WTC11 (cell line): ENCODE results near the gene CARD19. TPM values are rescaled to one million over a fixed set of nuclear protein-coding genes. Genes with fewer than 3 reads are reported as not detected.
"Not testable (repeated sequence)": the region's sequence is repeated elsewhere in the genome, so short reads cannot be mapped to it uniquely, and the experiment has no call there.

Source experiments
- ATAC-seq: fragments of 200-7000 bp; cut with Tn5 transposase; 2 replicates; pipeline ENCODE4 v1.10.0; 2021; ENCODE audit warnings: mild to moderate bottlenecking, moderate library complexity
- CTCF ChIA-PET: fragments of 300-600 bp; sonication (Branson Sonifier 250); formaldehyde crosslinking; loops from one replicate; lab custom pipeline; 2021; ENCODE audit warnings: antibody characterized with exemption; lab: Charles Lee
- POLR2A ChIA-PET: fragments of 350-600 bp; sonication (Branson Sonifier 250); formaldehyde crosslinking; loops from one replicate; lab custom pipeline; 2021; ENCODE audit warnings: antibody characterized with exemption; lab: Charles Lee
- DNase-seq: peaks from one replicate; pipeline ENCODE4 v3.0.0; 2021; ENCODE audit warnings: low spot score
- H3K27ac Mint-ChIP-seq: 2 replicates; pipeline ENCODE4 v1.8.0; 2021; ENCODE audit warnings: mixed read lengths
- H3K27me3 Mint-ChIP-seq: 2 replicates; pipeline ENCODE4 v1.8.0; 2021; ENCODE audit warnings: low read depth, mild to moderate bottlenecking, moderate library complexity, mixed read lengths
- H3K36me3 Mint-ChIP-seq: 2 replicates; pipeline ENCODE4 v1.8.0; 2021; ENCODE audit warnings: mixed read lengths
- H3K4me1 Mint-ChIP-seq: 2 replicates; pipeline ENCODE4 v1.8.0; 2022; ENCODE audit warnings: mixed read lengths
- H3K4me3 Mint-ChIP-seq: 2 replicates; pipeline ENCODE4 v1.8.0; 2021; ENCODE audit warnings: mild to moderate bottlenecking, moderate library complexity, mixed read lengths
- H3K9me3 Mint-ChIP-seq: 2 replicates; pipeline ENCODE4 v1.8.0; 2021; ENCODE audit warnings: mixed read lengths
- ATF2 ChIP-seq: sonication (generic); formaldehyde crosslinking; IDR thresholded peaks from 2 replicates; pipeline ENCODE4 v1.8.1; 2022; ENCODE audit warnings: low read depth, missing genetic modification reagents, borderline replicate concordance
- CREB1 ChIP-seq: sonication (generic); formaldehyde crosslinking; IDR thresholded peaks from 2 replicates; pipeline ENCODE4 v1.8.0; 2023; ENCODE audit warnings: mild to moderate bottlenecking, missing genetic modification reagents
- CREM ChIP-seq: sonication (generic); formaldehyde crosslinking; IDR thresholded peaks from 2 replicates; pipeline ENCODE4 v1.8.1; 2022; ENCODE audit warnings: mild to moderate bottlenecking, missing genetic modification reagents, moderate library complexity
- ELF4 ChIP-seq: sonication (generic); formaldehyde crosslinking; IDR thresholded peaks from 2 replicates; pipeline ENCODE4 v1.8.1; 2022; ENCODE audit warnings: low read depth, mild to moderate bottlenecking, moderate library complexity, missing genetic modification reagents
- ESRRA ChIP-seq: sonication (generic); formaldehyde crosslinking; IDR thresholded peaks from 2 replicates; pipeline ENCODE4 v1.8.1; 2022; ENCODE audit warnings: mild to moderate bottlenecking, missing genetic modification reagents, borderline replicate concordance
- FOXK1 ChIP-seq: sonication (generic); formaldehyde crosslinking; IDR thresholded peaks from 2 replicates; pipeline ENCODE4 v1.8.0; 2022; ENCODE audit warnings: mild to moderate bottlenecking, moderate library complexity, missing genetic modification reagents
- FOXP1 ChIP-seq: sonication (generic); formaldehyde crosslinking; IDR thresholded peaks from 2 replicates; pipeline ENCODE4 v1.8.0; 2022; ENCODE audit warnings: missing genetic modification reagents, mild to moderate bottlenecking, moderate library complexity, borderline replicate concordance
- GABPB1 ChIP-seq: sonication (generic); formaldehyde crosslinking; IDR thresholded peaks from 2 replicates; pipeline ENCODE4 v1.8.1; 2023; ENCODE audit warnings: mild to moderate bottlenecking, missing genetic modification reagents
- HMGXB4 ChIP-seq: sonication (generic); formaldehyde crosslinking; IDR thresholded peaks from 2 replicates; pipeline ENCODE4 v1.8.1; 2023; ENCODE audit warnings: mild to moderate bottlenecking, moderate library complexity, missing genetic modification reagents
- IRF2 ChIP-seq: sonication (generic); formaldehyde crosslinking; IDR thresholded peaks from 2 replicates; pipeline ENCODE4 v1.8.0; 2022; ENCODE audit warnings: low read depth, missing genetic modification reagents, borderline replicate concordance
- JAZF1 ChIP-seq: fragments of 250-450 bp; sonication (Bioruptor Pico); IDR thresholded peaks from 2 replicates; pipeline ENCODE4 v1.9.0; 2021; ENCODE audit warnings: moderate library complexity, mild to moderate bottlenecking, inconsistent platforms
- KAT7 ChIP-seq: sonication (generic); formaldehyde crosslinking; IDR thresholded peaks from 2 replicates; pipeline ENCODE4 v1.8.1; 2023; ENCODE audit warnings: missing genetic modification reagents, mild to moderate bottlenecking, borderline replicate concordance
- MXD4 ChIP-seq: fragments of 250-450 bp; sonication (Bioruptor Pico); IDR thresholded peaks from 2 replicates; pipeline ENCODE4 v1.8.0; 2021; ENCODE audit warnings: mild to moderate bottlenecking, moderate library complexity, borderline replicate concordance
- NFATC4 ChIP-seq: fragments of 250-450 bp; sonication (Bioruptor Pico); IDR thresholded peaks from 2 replicates; pipeline ENCODE4 v1.9.0; 2021; ENCODE audit warnings: mild to moderate bottlenecking
- PRRX2 ChIP-seq: fragments of 250-450 bp; sonication (Bioruptor Pico); IDR thresholded peaks from 2 replicates; pipeline ENCODE4 v1.8.0; 2021; ENCODE audit warnings: mild to moderate bottlenecking
- RORB ChIP-seq: fragments of 250-450 bp; sonication (Bioruptor Pico); IDR thresholded peaks from 2 replicates; pipeline ENCODE4 v1.9.0; 2021; ENCODE audit warnings: mild to moderate bottlenecking
- SMAD3 ChIP-seq: sonication (generic); formaldehyde crosslinking; IDR thresholded peaks from 2 replicates; pipeline ENCODE4 v1.8.0; 2022; ENCODE audit warnings: missing genetic modification reagents, mild to moderate bottlenecking, borderline replicate concordance
- SP1 ChIP-seq: sonication (generic); formaldehyde crosslinking; conservative IDR thresholded peaks from 2 replicates; pipeline ENCODE4 v1.8.1; 2022; ENCODE audit warnings: missing genetic modification reagents
- USF1 ChIP-seq: sonication (generic); formaldehyde crosslinking; IDR thresholded peaks from 2 replicates; pipeline ENCODE4 v1.8.0; 2022; ENCODE audit warnings: mild to moderate bottlenecking, missing genetic modification reagents
- ZNF121 ChIP-seq: sonication (generic); formaldehyde crosslinking; IDR thresholded peaks from 2 replicates; pipeline ENCODE4 v1.8.0; 2023; ENCODE audit warnings: missing genetic modification reagents
- ZNF423 ChIP-seq: fragments of 250-450 bp; sonication (Bioruptor Pico); IDR thresholded peaks from 2 replicates; pipeline ENCODE4 v2.1.2; 2022; ENCODE audit warnings: mild to moderate bottlenecking, moderate library complexity
- total RNA-seq: library from RNA; stranded (reverse); gene quantifications from 3 replicates; pipeline ENCODE4 v1.2.3, GENCODE V29; 2021

The CARD19 gene
- total RNA-seq, 1 experiment from 2014 or later, result 34.5 TPM

- Mint-ChIP-seq H3K4me3 (no peak overlapping the region), H3K9me3 (no peaks in the 10 kb centered on the region), H3K4me1 (peaks cover 19% of the 10 kb centered on the region), H3K36me3 (no peaks in the 10 kb centered on the region), H3K27me3 (no peaks in the 10 kb centered on the region), H3K27ac (peak overlapping the region; percentile 76)
- no peak for DNase-seq
- CTCF ChIA-PET, result interaction anchor here (1.2 to 3.8 kb wide), 4 partner anchors 10 to 450 kb away, joined by 3 to 19 read pairs (median 8); no protein-coding TSS in a partner anchor
- ATAC-seq, result peak; percentile 10
- POLR2A ChIA-PET, result no interaction called here
- TF ChIP-seq SMAD3 (CRISPR knock-in tag) (no peak), GABPB1 (CRISPR knock-in tag) (peak; percentile 39; the same call in 1 of the 2 replicates), HMGXB4 (CRISPR knock-in tag) (no peak)
These were observed 20.3 kb downstream of the CARD19 start for GRCh38 chr9:93116072-93116961.

- H3K27ac Mint-ChIP-seq, DNase-seq, H3K27me3 Mint-ChIP-seq, H3K9me3 Mint-ChIP-seq, H3K4me3 Mint-ChIP-seq, H3K36me3 Mint-ChIP-seq, ATAC-seq: not testable (repeated sequence)
- ChIA-PET POLR2A (interaction anchor here (0.6 kb wide), 1 partner anchor 410 kb away, joined by 4 read pairs; no protein-coding TSS in a partner anchor), CTCF (interaction anchor here (3.3 to 3.8 kb wide), 2 partner anchors 8 to 37 kb away, joined by 18 to 19 read pairs; no protein-coding TSS in a partner anchor)
- peaks cover 19% of the 10 kb centered on the region for H3K4me1 Mint-ChIP-seq
These were observed 21.5 kb downstream of the CARD19 start for GRCh38 chr9:93117521-93117920.

GRCh38 chr9:93117924-93118862, 22.2 kb downstream of the CARD19 start:
- H3K9me3 Mint-ChIP-seq, result no peaks in the 10 kb centered on the region
- no peak for DNase-seq
- ChIA-PET POLR2A (interaction anchor here (0.6 kb wide), 1 partner anchor 411 kb away, joined by 4 read pairs; no protein-coding TSS in a partner anchor), CTCF (interaction anchor here (1.1 to 3.8 kb wide), 4 partner anchors 9 to 36 kb away, joined by 4 to 19 read pairs (median 14); no protein-coding TSS in a partner anchor)
- H3K36me3 Mint-ChIP-seq, result peaks cover 2% of the 10 kb centered on the region; the same call in 1 of the 2 replicates
- H3K4me3 Mint-ChIP-seq, result no peak overlapping the region
- H3K27ac Mint-ChIP-seq, result no peak overlapping the region
- H3K4me1 Mint-ChIP-seq, result peaks cover 19% of the 10 kb centered on the region
- TF ChIP-seq SP1 (CRISPR knock-in tag), result no peak
- TF ChIP-seq ZNF121, result no peak
- TF ChIP-seq CREM (CRISPR knock-in tag), result no peak
- no peaks in the 10 kb centered on the region for H3K27me3 Mint-ChIP-seq
- ATAC-seq, result no peak

- ChIA-PET CTCF (interaction anchor here (0.6 to 3.3 kb wide), 11 partner anchors 10 to 186 kb away, joined by 3 to 23 read pairs (median 7); partner anchors contain the start of gene NINJ1), POLR2A (interaction anchor here (1.4 kb wide), 1 partner anchor 10 kb away, joined by 5 read pairs; no protein-coding TSS in a partner anchor)
- Mint-ChIP-seq H3K27me3 (no peaks in the 10 kb centered on the region), H3K9me3 (no peaks in the 10 kb centered on the region), H3K4me1 (peaks cover 19% of the 10 kb centered on the region), H3K27ac (no peak overlapping the region), H3K4me3 (no peak overlapping the region), H3K36me3 (peaks cover 2% of the 10 kb centered on the region; the same call in 1 of the 2 replicates)
- TF ChIP-seq ATF2 (CRISPR knock-in tag), result no peak
- TF ChIP-seq NFATC4 (CRISPR knock-in tag), result no peak
- no peak for TF ChIP-seq PRRX2 (CRISPR knock-in tag)
- no peak for TF ChIP-seq FOXK1 (CRISPR knock-in tag)
- TF ChIP-seq CREB1 (CRISPR knock-in tag), result no peak
- TF ChIP-seq MXD4 (CRISPR knock-in tag), result no peak
- no peak for TF ChIP-seq FOXP1 (CRISPR knock-in tag)
- TF ChIP-seq ZNF423 (CRISPR knock-in tag), result no peak
- TF ChIP-seq USF1 (CRISPR knock-in tag), result no peak
- TF ChIP-seq KAT7 (CRISPR knock-in tag), result no peak
- TF ChIP-seq IRF2 (CRISPR knock-in tag), result no peak
- TF ChIP-seq RORB (CRISPR knock-in tag), result no peak
- no peak for TF ChIP-seq SP1 (CRISPR knock-in tag)
- TF ChIP-seq JAZF1, result no peak
- no peak for TF ChIP-seq ESRRA
- no peak for TF ChIP-seq ELF4 (CRISPR knock-in tag)
- ATAC-seq, result no peak
- DNase-seq, result no peak
These were observed 23.1 kb downstream of the CARD19 start for GRCh38 chr9:93118863-93119702.
